DND-41 (cell line): Measurements from ENCODE around the gene ALG2.
"Not testable (repeated sequence)": the region's sequence is repeated elsewhere in the genome, so short reads cannot be mapped to it uniquely, and the experiment has no call there.

Source experiments
- ATAC-seq: fragments of 200-7000 bp; cut with Tn5 transposase; 3 replicates; pipeline ENCODE4 v1.9.1; 2021; ENCODE audit warnings: low read depth; ENCODE audit not compliant: insufficient read depth
- DNase-seq: peaks from one replicate; pipeline ENCODE4 v3.0.0-alpha.2; 2020
- H2AFZ ChIP-seq: 2 replicates; pipeline ENCODE4 v1.6.0; 2012; ENCODE audit warnings: low read depth, low read length
- H3K27ac ChIP-seq: 2 replicates; pipeline ENCODE4 v1.5.1; 2012; ENCODE audit warnings: low read length, inconsistent platforms
- H3K27me3 ChIP-seq: fragments of 200-600 bp; sonication (generic); 2 replicates; pipeline ENCODE4 v1.6.0; 2012; ENCODE audit warnings: low read length, mild to moderate bottlenecking, inconsistent platforms; ENCODE audit not compliant: insufficient read depth, poor library complexity
- H3K36me3 ChIP-seq: 2 replicates; pipeline ENCODE4 v1.5.1; 2012; ENCODE audit warnings: low read length, inconsistent platforms; ENCODE audit not compliant: insufficient read depth
- H3K4me1 ChIP-seq: 2 replicates; pipeline ENCODE4 v1.5.1; 2012; ENCODE audit warnings: mild to moderate bottlenecking, low read length; ENCODE audit not compliant: insufficient read depth
- H3K4me2 ChIP-seq: 2 replicates; pipeline ENCODE4 v1.6.0; 2012; ENCODE audit warnings: mild to moderate bottlenecking, moderate library complexity, low read length, inconsistent platforms; ENCODE audit not compliant: insufficient read depth
- H3K4me3 ChIP-seq, 2 experiments: fragments of 200-600 bp in 1 of 2; shearing (Covaris generic) in 1 of 2; 2 replicates each; pipeline ENCODE4 v1.5.1; 2012 to 2016; ENCODE audit warnings: inconsistent platforms in 2 of 2, low read length in 2 of 2, mild to moderate bottlenecking in 2 of 2, low read depth in 1 of 2, moderate library complexity in 1 of 2
- H3K79me2 ChIP-seq: 2 replicates; pipeline ENCODE4 v1.6.0; 2012; ENCODE audit warnings: low read length, inconsistent platforms; ENCODE audit not compliant: insufficient read depth
- H3K9ac ChIP-seq: 2 replicates; pipeline ENCODE4 v1.6.0; 2012; ENCODE audit warnings: low read depth, mild to moderate bottlenecking, inconsistent platforms, low read length, moderate library complexity
- H3K9me3 ChIP-seq: 2 replicates; pipeline ENCODE4 v1.5.1; 2012; ENCODE audit warnings: low read length, moderate library complexity, mild to moderate bottlenecking, inconsistent platforms; ENCODE audit not compliant: insufficient read depth, severe bottlenecking
- H4K20me1 ChIP-seq: 2 replicates; pipeline ENCODE4 v1.6.0; 2012; ENCODE audit warnings: low read length; ENCODE audit not compliant: insufficient read depth
- EZH2 ChIP-seq: IDR thresholded peaks from 3 replicates; pipeline ENCODE4 v1.6.1; 2012; ENCODE audit warnings: borderline replicate concordance, low read depth, mild to moderate bottlenecking, moderate library complexity, low read length, inconsistent platforms; ENCODE audit not compliant: severe bottlenecking
- TF ChIP-seq, protein P1 (sequence below): IDR thresholded peaks from 2 replicates; pipeline ENCODE4 v1.5.1; 2012; ENCODE audit warnings: borderline replicate concordance, low read length, moderate library complexity, mild to moderate bottlenecking; ENCODE audit not compliant: poor library complexity, severe bottlenecking; ENCODE audit errors: extremely low read depth

The ALG2 gene

DNA sequence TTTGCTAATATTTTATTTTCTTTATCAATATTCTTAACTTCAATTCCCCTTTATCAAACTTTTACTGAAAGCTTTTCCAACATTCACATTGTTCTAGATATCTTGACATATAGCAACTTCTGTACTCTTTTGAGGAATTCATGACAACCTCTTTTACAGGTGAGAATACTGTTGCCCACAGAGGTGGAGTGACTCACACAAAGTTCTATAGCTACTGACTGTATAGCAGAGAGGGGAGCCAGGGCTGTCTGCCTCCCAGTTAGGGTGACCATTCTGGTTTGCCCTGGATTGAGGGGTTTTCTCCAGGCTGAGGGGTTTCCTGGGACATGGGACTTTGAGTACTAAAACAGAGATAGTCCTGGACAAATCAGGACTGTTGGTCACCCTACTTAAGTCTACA is 16.6 kb upstream of the ALG2 start:
- H3K4me1 ChIP-seq, result no peaks in the 10 kb centered on the region
- no peaks in the 10 kb centered on the region for H3K36me3 ChIP-seq
- no peaks in the 10 kb centered on the region for H3K9me3 ChIP-seq
- no peak overlapping the region for H3K4me3 ChIP-seq
- no peaks in the 10 kb centered on the region for H3K79me2 ChIP-seq
- H3K4me2 ChIP-seq, result no peak overlapping the region
- no peak overlapping the region for H2AFZ ChIP-seq
- no peaks in the 10 kb centered on the region for H4K20me1 ChIP-seq
- no peaks in the 10 kb centered on the region for H3K27me3 ChIP-seq
- TF ChIP-seq EZH2, result no peak
- TF ChIP-seq, protein P1, sequence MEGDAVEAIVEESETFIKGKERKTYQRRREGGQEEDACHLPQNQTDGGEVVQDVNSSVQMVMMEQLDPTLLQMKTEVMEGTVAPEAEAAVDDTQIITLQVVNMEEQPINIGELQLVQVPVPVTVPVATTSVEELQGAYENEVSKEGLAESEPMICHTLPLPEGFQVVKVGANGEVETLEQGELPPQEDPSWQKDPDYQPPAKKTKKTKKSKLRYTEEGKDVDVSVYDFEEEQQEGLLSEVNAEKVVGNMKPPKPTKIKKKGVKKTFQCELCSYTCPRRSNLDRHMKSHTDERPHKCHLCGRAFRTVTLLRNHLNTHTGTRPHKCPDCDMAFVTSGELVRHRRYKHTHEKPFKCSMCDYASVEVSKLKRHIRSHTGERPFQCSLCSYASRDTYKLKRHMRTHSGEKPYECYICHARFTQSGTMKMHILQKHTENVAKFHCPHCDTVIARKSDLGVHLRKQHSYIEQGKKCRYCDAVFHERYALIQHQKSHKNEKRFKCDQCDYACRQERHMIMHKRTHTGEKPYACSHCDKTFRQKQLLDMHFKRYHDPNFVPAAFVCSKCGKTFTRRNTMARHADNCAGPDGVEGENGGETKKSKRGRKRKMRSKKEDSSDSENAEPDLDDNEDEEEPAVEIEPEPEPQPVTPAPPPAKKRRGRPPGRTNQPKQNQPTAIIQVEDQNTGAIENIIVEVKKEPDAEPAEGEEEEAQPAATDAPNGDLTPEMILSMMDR, result no peak
- ATAC-seq (no peak), DNase-seq (no peak)
- no peak overlapping the region for H3K27ac ChIP-seq
- H3K9ac ChIP-seq, result no peak overlapping the region

DNA sequence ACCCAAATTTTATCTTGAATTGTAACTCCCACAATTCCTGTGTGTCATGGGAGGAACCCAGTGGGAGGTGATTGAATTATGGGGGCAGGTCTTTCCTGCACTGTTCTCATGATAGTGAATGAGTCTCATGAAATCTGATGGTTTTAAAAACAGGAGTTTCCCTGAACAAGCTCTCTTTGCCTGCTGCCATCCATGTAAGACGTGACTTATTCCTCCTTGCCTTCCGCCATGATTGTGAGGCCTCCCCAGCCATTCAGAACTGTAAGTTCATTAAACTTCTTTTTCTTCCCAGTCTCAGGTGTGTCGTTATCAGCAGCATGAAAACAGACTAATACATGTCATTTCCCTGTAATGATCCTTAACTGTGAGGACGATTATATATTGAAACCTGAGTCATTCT is 16.1 kb upstream of the ALG2 start:
- not testable (repeated sequence) for H3K4me2 ChIP-seq, H3K9ac ChIP-seq, H4K20me1 ChIP-seq, H3K9me3 ChIP-seq, DNase-seq, H3K79me2 ChIP-seq, H3K27me3 ChIP-seq, H3K36me3 ChIP-seq, H3K4me1 ChIP-seq, H3K4me3 ChIP-seq, ATAC-seq, H2AFZ ChIP-seq, H3K27ac ChIP-seq

GRCh38 chr9:99237356-99237755 is 15.6 kb upstream of the ALG2 start:
- no peak overlapping the region for H3K27ac ChIP-seq
- no peak overlapping the region for H3K9ac ChIP-seq
- H3K9me3 ChIP-seq, result no peaks in the 10 kb centered on the region
- no peaks in the 10 kb centered on the region for H3K27me3 ChIP-seq
- H2AFZ ChIP-seq, result no peak overlapping the region
- DNase-seq (no peak), ATAC-seq (no peak)
- H4K20me1 ChIP-seq, result no peaks in the 10 kb centered on the region
- no peak overlapping the region for H3K4me3 ChIP-seq
- H3K36me3 ChIP-seq, result peaks cover 4% of the 10 kb centered on the region; the same call in 1 of the 2 replicates
- no peak overlapping the region for H3K4me2 ChIP-seq
- H3K4me1 ChIP-seq, result no peaks in the 10 kb centered on the region
- H3K79me2 ChIP-seq, result no peaks in the 10 kb centered on the region
- TF ChIP-seq, protein P1, result no peak
- TF ChIP-seq EZH2, result no peak

DNA sequence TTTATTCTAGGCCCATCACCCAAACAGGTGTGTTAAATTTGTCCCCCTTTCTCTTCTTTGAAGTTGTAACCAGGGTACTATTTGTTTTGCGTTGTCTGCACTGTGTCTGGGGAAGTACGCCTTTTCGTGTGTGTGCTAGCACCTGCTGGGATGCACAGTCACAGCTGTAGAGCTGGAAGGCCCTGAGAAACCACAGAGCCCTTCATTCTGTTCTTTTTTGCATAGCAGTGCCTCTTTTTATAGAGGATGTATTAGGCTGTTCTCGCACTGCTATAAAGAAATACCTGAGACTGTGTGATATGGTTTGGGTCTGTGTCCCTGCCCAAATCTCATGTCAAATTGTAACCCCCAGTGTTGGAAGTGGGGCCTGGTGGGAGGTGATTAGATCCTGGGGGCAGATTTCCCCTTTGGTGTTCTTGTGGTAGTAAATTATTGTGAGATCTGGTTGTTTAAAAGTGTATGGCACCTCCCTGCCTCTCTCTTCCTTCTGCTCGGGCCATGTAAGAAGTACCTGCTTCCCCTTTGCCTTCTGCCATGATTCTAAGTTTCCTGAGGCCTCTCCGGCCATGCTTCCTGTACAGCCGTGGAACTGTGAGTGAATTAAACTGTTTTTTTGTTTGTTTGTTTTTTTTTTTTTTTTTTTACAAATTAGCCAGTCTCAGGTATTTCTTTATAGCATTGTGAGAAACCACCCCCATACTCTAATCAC is 14.3 kb upstream of the ALG2 start:
- no peak overlapping the region for H3K27ac ChIP-seq
- H3K4me2 ChIP-seq, result no peak overlapping the region
- H3K79me2 ChIP-seq, result no peaks in the 10 kb centered on the region
- TF ChIP-seq, protein P1, result no peak
- no peak for TF ChIP-seq EZH2
- DNase-seq (peak; percentile 12), ATAC-seq (peak; percentile 79)
- H4K20me1 ChIP-seq, result no peaks in the 10 kb centered on the region
- H3K27me3 ChIP-seq, result no peaks in the 10 kb centered on the region
- no peaks in the 10 kb centered on the region for H3K4me1 ChIP-seq
- no peak overlapping the region for H3K4me3 ChIP-seq
- no peak overlapping the region for H2AFZ ChIP-seq
- H3K36me3 ChIP-seq, result peaks cover 11% of the 10 kb centered on the region; the same call in 1 of the 2 replicates
- no peak overlapping the region for H3K9ac ChIP-seq
- no peaks in the 10 kb centered on the region for H3K9me3 ChIP-seq
